ENCODE measurements around the gene ACSM5.
"Not testable (repeated sequence)": the region's sequence is repeated elsewhere in the genome, so short reads cannot be mapped to it uniquely, and the experiment has no call there.

ACSM5 gene

GRCh38 chr16:20424129-20424866 is 15.0 kb downstream of the ACSM5 start:
- no peaks in the 10 kb centered on the region for H3K27me3 ChIP-seq
- TF ChIP-seq CTCF (IDR thresholded peaks at IDR 0.05; ENCODE audit: low read depth, low read length), result no peak
- no peaks in the 10 kb centered on the region for H3K9me3 ChIP-seq
- DNase-seq, result no peak
- H3K4me3 ChIP-seq (ENCODE audit: low read depth, low read length), result no peak overlapping the region
- no peaks in the 10 kb centered on the region for H3K4me1 ChIP-seq
- H3K36me3 ChIP-seq, result no peaks in the 10 kb centered on the region

GRCh38 chr16:20427401-20427797 is 18.1 kb downstream of the ACSM5 start:
- not testable (repeated sequence) for H3K4me1 ChIP-seq; H3K4me3 ChIP-seq (ENCODE audit: low read depth, low read length); H3K27me3 ChIP-seq; DNase-seq; H3K36me3 ChIP-seq; H3K9me3 ChIP-seq

- not testable (repeated sequence) for H3K27me3 ChIP-seq; H3K9me3 ChIP-seq; DNase-seq; H3K36me3 ChIP-seq; H3K4me1 ChIP-seq; H3K4me3 ChIP-seq (ENCODE audit: low read depth, low read length)
Measured at GRCh38 chr16:20429499-20429898, 20.2 kb downstream of the ACSM5 start.

DNA sequence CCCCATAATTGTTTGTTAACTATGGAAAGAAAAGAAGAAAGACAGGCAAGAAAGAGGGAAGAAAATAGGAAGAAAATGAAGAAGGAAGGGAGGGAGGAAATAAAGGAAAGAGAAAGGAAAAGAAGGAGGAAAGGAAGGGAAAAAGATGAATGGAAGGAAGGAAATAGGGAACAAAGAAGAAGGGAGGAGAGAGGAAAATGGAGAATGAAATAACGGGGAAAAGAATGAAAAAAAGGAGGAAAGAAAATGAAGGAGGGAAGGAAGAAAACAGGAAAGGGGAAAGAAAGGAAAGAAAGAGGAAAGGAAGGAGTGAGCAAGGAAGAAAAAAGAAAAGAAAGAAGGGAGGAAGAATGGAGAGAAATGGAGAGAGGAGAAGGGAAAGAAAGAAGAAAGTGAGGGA is 21.1 kb downstream of the ACSM5 start:
- not testable (repeated sequence) for H3K4me3 ChIP-seq (ENCODE audit: low read depth, low read length); H3K27me3 ChIP-seq; H3K4me1 ChIP-seq; DNase-seq; H3K9me3 ChIP-seq; H3K36me3 ChIP-seq

GRCh38 chr16:20430948-20431347 is 21.6 kb downstream of the ACSM5 start:
- DNase-seq, result no peak

GRCh38 chr16:20438950-20439349 is 29.6 kb downstream of the ACSM5 start:
- H3K9me3 ChIP-seq; H3K27me3 ChIP-seq; H3K4me3 ChIP-seq (ENCODE audit: low read depth, low read length); DNase-seq; H3K4me1 ChIP-seq; H3K36me3 ChIP-seq: not testable (repeated sequence)

More at GRCh38 chr16:20430948-20431347, 21.6 kb downstream of the ACSM5 start:
- TF ChIP-seq CTCF (IDR thresholded peaks at IDR 0.05; ENCODE audit: low read depth, low read length), result no peak
- H3K27me3 ChIP-seq, result no peaks in the 10 kb centered on the region
- no peaks in the 10 kb centered on the region for H3K9me3 ChIP-seq
- no peak overlapping the region for H3K4me3 ChIP-seq (ENCODE audit: low read depth, low read length)
- H3K4me1 ChIP-seq, result no peaks in the 10 kb centered on the region
- no peaks in the 10 kb centered on the region for H3K36me3 ChIP-seq

GRCh38 chr16:20439820-20440231 is 30.5 kb downstream of the ACSM5 start:
- H3K9me3 ChIP-seq; DNase-seq; H3K27me3 ChIP-seq; H3K36me3 ChIP-seq; H3K4me3 ChIP-seq (ENCODE audit: low read depth, low read length); H3K4me1 ChIP-seq: not testable (repeated sequence)

DNA sequence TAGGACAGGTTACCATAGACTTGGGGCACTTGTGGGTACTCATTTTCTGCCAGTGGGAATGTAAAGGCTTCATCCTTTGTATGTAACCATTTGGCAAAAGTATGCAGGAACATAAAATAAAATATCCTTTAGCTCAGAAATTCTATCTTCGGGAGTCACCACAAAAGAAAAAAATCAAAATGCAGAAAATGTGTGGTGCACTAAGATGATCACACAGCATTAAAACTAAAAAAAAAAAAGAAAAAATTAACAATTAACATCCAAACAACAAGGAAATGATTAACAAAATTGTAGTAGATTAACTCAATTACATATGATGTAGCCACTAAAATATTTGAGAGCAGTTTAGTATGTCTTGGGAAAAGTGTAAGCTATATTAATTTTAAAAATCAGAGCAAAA is 31.4 kb downstream of the ACSM5 start:
- H3K4me3 ChIP-seq (ENCODE audit: low read depth, low read length); H3K9me3 ChIP-seq; DNase-seq; H3K27me3 ChIP-seq; H3K4me1 ChIP-seq; H3K36me3 ChIP-seq: not testable (repeated sequence)

DNA sequence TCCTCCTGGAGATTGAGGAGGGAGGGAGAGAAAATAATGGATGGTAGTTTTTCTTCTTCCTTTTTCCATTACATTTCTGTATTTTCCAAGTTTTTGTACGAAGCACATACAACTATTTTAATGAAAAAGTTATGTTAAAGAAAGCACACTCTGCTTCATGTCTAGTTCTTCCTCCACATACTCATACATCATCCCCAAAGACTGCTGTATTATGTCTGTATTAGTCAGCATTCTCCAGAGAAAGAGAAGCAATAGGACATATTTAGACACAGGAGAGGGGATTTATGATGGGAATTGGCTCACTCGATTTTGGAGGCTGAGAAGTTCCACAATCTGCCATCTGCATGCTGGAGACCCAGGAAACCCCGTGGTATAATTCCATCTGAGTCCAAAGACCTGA is 31.9 kb downstream of the ACSM5 start:
- no peaks in the 10 kb centered on the region for H3K9me3 ChIP-seq

DNA sequence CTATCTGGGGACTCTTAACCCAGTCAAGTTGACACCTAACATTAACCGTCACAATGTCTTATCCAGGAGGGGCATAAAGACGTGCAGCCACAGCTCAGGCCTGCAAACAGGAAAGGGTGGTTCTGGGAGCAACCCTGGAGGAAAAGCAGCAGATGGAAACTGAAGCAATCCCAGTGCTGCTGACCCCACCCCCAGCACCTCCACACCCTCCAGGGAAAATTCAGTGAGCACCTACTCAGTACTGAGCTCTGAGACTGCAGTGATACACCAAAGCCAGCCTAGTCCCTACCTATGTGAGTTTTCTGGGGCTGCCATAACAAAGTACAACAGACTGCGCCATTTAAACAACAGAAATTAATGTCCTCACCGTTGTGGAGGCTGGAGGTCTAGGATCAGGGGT is 32.5 kb downstream of the ACSM5 start:
- not testable (repeated sequence) for H3K4me3 ChIP-seq (ENCODE audit: low read depth, low read length); H3K36me3 ChIP-seq; H3K27me3 ChIP-seq; DNase-seq; H3K9me3 ChIP-seq; H3K4me1 ChIP-seq

More for the DNA sequence above, 31.9 kb downstream of the ACSM5 start:
- no peak for DNase-seq
- H3K27me3 ChIP-seq, result no peaks in the 10 kb centered on the region
- no peak overlapping the region for H3K4me3 ChIP-seq (ENCODE audit: low read depth, low read length)
- H3K36me3 ChIP-seq, result no peaks in the 10 kb centered on the region
- TF ChIP-seq CTCF (IDR thresholded peaks at IDR 0.05; ENCODE audit: low read depth, low read length), result no peak
- no peaks in the 10 kb centered on the region for H3K4me1 ChIP-seq

DNA sequence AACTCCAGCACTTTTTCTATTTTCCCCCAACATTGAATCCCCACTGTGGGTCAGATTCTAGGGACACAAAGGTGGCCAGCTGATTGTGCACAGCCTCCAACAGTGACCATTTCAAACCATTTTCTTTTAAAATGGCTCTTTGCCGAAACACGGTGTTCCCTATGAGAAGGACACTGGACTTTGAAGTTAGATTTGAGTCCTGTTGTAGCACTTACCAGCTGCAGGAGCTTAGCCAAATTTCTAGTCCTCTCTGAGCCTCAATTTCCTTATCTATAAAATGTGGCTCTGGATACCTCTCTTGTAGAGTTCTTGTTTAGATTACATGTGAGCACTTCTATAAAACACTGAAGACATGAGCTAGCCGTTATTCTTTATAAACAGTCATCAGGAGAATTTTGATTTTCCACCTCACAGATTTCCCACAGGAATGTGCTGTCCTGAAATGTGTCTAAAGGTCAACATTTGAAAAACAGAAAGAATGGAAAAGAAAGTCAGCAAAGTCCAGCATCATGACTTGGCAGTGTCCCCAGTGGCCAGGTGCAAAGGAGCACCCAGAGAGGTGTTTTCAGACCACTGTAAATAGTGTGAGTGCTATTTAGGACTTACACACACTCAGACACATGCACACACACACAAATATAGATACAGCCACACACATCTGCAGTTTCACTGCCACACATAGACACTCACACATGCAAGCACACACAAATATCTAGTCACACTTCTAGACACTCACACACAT is 37.5 kb downstream of the ACSM5 start:
- H3K4me1 ChIP-seq; H3K36me3 ChIP-seq; H3K27me3 ChIP-seq; H3K4me3 ChIP-seq (ENCODE audit: low read depth, low read length); H3K9me3 ChIP-seq; DNase-seq: not testable (repeated sequence)

DNA sequence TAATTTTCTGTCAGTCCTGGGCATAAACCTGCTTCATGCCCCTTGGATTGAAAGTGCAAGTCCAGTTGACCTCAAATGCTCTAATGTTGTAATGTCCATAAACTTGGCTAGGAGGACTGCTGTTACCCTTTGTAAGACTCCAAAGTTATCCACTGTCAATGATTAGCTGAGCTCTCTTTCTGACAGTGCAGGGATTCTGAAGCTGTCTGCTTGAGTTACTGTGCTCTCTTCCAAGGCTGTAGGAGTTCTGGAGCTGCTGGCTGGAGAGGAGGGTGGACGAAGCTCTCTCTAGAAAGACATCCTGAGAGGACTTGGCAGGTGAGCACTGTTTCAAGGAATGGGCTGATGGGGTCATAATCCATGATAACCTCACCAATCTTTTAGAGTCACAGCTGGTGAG is 42.0 kb downstream of the ACSM5 start, which contains the start of gene ACSM2A:
TSS of gene ACSM2A (plus strand) at position 158 of the 400 bp plus-strand sequence. CDS start 8,594 bp downstream, outside the sequence.
- H3K9me3 ChIP-seq; H3K27me3 ChIP-seq; H3K36me3 ChIP-seq; H3K4me3 ChIP-seq (ENCODE audit: low read depth, low read length); DNase-seq; H3K4me1 ChIP-seq: not testable (repeated sequence)
